Pons (tissue), 1 donor: ENCODE measurements around the gene ARMH2.
A peak's percentile ranks its signal among the peaks of the same experiment; 100 is the strongest.
"Not testable (repeated sequence)": the region's sequence is repeated elsewhere in the genome, so short reads cannot be mapped to it uniquely, and the experiment has no call there.

Source experiments
- DNase-seq: peaks from one replicate; pipeline ENCODE4 v3.0.0-alpha.2; 2016; ENCODE audit warnings: low spot score

The ARMH2 gene

DNA sequence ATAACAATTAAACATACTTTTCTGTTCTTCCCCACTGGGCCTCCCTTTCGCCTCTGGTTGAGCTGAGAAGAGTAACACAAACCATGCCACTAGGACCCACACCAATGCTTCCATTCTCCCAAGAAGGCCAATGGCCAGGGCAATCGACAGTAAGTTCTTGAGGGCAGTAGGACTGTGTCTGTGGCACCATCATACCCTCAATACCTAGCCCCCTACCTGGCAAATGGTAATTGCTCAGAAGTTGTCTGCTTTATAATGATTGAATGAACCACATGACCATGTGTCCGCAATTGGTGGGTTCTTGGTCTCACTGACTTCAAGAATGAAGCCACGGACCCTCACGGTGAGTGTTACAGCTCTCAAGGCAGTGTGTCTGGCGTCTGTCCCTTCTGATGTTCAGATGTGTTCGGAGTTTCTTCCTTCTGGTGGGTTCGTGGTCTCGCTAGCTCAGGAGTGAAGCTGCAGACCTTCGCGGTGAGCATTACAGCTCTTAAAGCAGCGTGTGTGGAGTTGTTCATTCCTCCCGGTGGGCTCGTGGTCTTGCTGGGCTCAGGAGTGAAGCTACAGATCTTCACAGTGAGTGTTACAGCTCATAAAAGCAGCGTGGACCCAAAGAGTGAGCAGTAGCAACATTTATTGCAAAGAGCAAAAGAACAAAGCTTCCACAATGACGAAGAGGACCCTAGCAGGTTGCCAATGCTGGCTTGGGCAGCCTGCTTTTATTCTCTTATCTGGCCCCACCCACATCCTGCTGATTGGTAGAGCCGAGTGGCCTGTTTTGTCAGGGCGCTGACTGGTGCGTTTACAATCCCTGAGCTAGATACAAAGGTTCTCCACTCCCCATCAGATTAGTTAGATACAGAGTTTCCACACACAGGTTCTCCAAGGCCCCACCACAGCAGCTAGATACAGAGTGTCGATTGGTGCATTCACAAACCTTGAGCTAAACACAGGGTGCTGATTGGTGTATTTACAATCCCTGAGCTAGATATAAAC is 33.6 kb downstream of the ARMH2 start:
- not testable (repeated sequence) for DNase-seq

DNA sequence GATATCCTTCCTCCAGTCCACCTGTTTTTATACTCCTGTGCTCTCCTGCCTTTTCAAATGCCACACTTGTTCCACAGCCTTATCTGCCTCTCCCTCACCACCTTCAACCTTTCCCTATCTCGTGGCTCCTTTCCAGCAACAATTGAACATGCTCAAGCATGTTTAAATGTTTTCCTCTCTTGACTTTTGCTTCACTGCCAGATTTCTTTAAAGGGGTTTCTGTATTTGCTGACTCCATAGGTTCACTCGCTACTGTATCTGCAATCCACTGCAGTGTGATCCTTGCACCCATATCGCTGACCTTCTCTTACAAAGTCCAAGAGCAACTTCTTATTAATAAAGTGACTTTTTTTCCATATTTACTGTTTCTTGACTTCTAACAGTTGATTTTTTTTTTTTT is 35.1 kb downstream of the ARMH2 start:
- DNase-seq: no peak

DNA sequence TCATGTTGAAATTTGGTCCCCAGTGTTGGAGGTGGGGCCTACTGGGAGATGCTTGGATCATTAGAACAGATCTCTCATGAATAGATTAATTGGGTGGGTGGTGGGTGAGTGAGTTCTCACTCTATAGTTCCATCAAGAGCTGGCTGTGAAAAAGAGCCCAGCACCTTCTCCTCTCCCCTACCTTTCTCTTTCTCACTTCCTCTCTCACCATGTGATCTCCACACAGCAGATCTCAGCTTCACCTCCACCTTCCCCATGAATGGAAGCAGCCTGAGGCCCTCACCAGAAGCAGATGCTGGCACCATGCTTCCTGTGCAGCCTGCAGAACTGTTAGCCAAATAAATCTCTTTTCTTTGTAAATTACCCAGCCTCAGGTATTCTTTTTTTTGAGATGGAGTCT is 36.9 kb downstream of the ARMH2 start:
- DNase-seq: no peak

DNA sequence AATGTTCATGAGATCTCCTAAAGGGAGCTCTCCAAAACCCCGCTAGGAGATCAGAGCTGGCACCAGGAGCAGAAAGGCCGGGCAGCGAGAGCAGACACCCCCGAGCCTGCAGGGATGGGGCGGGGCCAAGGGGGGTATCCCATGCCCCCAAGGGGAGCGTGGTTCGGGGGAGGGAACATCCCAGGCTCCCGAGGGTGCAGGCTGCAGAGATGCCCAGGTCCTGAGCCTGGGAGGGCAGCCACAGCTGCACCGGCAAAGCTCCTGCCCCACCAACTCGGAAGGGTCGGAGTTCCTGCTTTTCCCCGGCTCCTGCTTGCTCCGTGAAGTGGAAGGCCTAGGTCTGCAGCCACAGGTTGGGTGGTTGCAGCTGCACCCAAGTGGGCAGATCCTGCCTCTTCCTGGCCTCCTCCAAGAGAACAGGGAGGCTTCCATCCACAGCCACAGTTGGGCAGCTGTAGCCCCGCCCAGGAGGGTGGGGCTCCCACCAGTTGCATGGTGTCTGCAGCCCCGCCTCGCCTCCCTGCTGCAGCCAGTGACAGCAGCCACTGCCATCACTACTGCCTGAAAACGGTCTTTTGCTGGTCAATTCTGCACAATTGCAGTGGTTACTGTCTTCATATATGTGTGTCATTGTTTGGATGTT is 37.4 kb downstream of the ARMH2 start:
- DNase-seq: no peak

DNA sequence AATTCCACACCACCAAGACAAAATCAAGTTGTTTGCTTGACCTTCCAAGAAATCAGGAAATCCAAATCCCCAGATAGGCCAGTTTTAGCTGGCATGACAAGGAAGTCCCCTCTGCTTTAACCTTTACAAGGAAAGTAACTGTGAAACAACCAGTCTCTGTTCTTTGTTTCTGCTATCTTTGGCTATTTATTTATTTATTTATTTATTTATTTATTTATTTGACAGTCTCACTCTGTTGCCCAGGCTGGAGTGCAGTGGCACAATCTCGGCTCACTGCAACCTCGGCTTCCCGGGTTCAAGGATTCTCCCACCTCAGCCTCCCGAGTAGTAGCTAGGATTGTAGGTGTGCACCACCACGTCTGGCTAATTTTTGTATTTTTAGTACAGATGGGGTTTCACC is 38.5 kb downstream of the ARMH2 start:
- DNase-seq: no peak

DNA sequence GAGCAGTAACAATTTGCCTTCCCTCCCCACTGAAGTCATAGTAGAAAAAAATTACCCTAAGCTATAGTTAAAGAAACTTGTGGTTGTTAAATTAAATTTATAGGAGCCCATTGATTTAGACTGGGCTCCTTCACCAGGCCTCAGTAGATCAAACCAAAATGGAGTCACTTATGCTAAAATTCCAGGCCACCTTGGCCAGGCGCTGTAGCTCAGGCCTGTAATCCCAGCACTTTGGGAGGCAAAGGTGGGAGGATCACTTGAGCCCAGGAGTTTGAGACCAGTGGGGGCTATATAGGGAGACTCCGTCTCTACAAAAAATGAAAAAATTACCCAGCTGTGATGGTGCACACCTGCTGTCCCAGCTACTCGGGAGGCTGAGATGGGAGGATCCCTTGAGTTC is 39.0 kb downstream of the ARMH2 start:
- DNase-seq: no peak

DNA sequence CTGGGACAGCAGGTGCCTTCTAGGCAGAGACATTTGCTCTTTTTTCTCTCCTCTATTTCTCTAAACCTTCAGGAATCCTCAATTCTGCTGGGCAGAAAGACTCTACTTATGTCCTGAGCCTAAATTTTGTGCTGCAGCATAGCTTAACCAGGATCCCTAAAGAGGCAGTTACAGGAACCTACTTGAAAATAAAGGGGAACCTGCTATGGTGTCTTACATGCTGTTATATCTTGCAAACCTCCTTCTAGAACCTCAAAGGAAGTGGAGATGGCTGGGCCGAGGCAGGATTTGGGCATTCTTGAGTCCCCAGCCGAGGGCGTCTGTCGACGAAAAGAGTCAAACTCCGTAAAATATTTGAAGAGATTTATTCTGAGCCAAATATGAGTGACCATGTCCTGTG is 41.1 kb downstream of the ARMH2 start:
- DNase-seq: peak; percentile 32

DNA sequence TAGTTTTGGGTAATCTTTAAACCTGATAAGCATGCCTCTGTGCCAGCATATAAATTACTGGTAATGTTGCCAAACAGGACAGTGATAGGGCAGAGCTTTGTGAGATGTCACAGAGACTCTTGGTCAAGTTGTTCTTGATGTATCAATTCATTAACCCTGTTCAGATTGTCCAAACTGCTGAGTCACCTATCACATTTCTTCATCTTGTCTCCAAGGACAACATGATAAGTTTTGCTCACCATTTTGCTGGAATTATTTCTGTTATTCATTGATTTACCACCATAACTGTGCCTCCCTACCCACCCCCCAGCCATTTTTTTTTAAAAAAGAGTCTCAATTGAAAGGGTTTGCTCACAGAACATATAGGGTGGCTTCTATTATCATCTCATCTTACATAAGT is 43.4 kb downstream of the ARMH2 start:
- no peak for DNase-seq

DNA sequence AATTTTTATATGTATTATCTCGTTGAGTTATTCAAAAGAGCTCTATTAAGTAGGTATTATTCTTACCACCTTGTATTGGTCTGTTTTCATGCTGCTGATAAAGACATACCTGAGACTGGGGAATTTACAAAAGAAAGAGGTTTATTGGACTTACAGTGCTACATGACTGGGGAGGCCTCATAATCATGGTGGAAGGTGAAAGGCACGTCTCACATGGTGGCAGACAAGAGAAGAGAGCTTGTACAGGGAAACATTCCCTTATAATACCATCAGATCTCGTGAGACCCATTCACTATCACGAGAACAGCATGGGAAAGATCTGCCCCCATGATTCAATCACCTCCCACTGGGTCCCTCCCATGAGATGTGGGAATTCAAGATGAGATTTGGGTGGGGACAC is 44.3 kb downstream of the ARMH2 start:
- DNase-seq: not testable (repeated sequence)

DNA sequence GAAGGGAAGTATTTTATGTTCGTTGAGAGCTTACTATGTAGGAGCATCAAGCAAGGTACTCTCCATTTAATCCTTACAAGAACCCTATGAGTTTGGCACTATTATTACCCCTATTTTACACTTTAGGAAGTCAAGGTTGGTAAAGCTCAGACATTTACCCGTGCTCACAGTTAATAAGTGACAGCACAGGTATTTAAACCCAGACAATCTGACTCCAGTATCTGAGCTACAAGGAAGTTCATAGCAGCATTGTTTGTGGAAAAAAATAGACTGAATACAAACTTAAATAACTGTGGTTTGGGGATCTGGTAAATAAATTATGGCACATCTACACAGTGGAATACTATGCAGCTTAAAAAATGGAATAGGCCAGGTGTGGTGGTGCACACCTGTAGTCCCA is 45.2 kb downstream of the ARMH2 start:
- DNase-seq: no peak

DNA sequence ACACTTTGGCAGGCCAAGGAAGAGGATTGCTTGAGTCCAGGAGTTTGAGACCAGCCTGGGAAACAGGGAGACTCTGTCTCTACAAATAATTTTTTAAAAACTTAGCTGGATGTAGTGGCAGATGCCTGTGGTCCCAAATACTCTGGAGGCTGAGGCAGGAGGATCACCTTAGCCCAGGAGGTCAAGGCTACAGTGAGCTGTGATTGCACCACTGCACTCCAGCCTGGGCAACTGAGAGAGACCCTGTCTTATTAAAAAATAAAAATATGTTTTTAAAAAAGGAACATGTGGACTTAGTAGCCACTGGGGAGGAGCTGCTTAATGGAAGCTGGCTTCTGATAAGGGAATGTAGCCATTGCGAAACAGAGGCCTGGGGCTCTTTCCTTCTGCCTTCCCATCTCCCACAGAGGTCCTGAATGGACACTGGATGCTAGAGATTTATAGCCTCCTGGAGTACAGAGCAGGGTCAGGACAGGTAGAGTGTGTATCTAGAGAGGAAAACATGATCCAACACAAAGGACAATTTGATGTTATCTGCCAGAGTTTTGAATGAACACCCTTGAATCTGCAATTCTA is 45.7 kb downstream of the ARMH2 start:
- DNase-seq: no peak

DNA sequence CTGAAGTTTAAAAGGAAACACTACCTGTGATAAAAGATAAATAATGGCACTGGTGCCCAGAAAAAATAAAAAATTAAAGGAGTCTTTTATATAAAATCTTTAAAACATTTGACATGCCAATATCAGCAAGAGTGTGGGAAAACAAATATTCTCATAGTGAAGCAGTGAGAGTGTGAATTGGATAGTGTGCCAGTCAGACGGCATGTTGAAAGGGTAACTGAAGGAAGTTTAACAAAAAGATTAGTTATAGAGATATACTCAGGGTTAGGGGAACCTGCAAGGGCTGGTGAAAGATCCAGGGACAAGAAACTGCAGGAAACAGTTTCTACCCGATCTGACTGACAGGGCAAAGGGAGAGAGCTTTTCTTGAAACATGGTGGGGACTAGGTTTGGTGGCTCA is 46.2 kb downstream of the ARMH2 start:
- no peak for DNase-seq

DNA sequence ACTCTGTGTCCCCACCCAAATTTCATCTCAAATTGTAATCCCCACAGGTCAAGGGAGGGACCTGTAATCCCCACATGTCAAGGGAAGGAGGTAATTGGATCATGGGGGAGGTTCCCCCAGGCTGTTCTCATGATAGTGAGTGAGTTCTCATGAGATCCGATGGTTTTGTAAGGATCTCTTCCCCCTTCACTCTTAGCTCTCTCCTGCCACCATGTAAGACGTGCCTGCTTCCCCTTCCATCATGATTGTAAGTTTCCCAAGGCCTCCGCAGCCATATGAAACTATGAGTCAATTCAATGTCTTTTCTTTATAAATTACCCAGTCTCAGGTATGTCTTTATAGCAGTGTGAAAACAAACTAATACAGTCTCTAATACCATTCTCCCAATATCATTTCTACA is 47.8 kb downstream of the ARMH2 start:
- DNase-seq: not testable (repeated sequence)

DNA sequence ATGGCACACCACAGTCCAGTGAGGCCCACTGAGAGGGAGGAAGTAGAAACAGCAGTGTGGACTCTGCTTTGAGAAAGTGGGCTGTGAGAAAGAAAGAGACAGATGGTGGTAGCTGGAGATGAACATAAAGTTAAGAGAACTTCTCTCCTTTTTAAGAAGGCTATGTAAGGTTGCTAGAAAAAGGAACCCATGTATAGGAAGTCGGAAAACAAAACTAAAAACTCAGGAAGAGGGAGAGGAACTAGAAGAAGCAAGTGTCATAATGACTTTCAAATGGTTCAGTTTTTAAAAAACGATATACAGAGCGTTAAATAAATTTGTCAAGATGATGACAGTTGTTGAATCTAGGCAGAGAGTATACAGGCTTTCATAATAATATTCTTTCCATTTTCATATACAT is 49.4 kb downstream of the ARMH2 start:
- DNase-seq: peak; percentile 63
